ENCODE data around the gene HORMAD2.

Gene HORMAD2

GRCh38 chr22:30204015-30204741 is 123.9 kb downstream of the HORMAD2 start:
- H3K4me3 ChIP-seq (ENCODE audit: low read depth, low read length): no peak overlapping the region
- TF ChIP-seq CTCF (IDR thresholded peaks at IDR 0.05; ENCODE audit: low read depth, low read length): no peak

GRCh38 chr22:30204742-30205111 is 124.5 kb downstream of the HORMAD2 start:
- no peak overlapping the region for H3K4me3 ChIP-seq (ENCODE audit: low read depth, low read length)
- TF ChIP-seq CTCF (IDR thresholded peaks at IDR 0.05; ENCODE audit: low read depth, low read length): no peak

- H3K4me3 ChIP-seq (ENCODE audit: low read depth, low read length): peak overlapping the region; percentile 22
- TF ChIP-seq CTCF (IDR thresholded peaks at IDR 0.05; ENCODE audit: low read depth, low read length): no peak
These were observed 125.2 kb downstream of the HORMAD2 start for GRCh38 chr22:30205281-30206115.

- no peak for TF ChIP-seq CTCF (IDR thresholded peaks at IDR 0.05; ENCODE audit: low read depth, low read length)
- H3K4me3 ChIP-seq (ENCODE audit: low read depth, low read length): no peak overlapping the region
These were observed 126.7 kb downstream of the HORMAD2 start for GRCh38 chr22:30206944-30207343.

- TF ChIP-seq CTCF (IDR thresholded peaks at IDR 0.05; ENCODE audit: low read depth, low read length): no peak
- no peak overlapping the region for H3K4me3 ChIP-seq (ENCODE audit: low read depth, low read length)
These were observed 128.7 kb downstream of the HORMAD2 start for GRCh38 chr22:30208631-30209603.

- TF ChIP-seq CTCF (IDR thresholded peaks at IDR 0.05; ENCODE audit: low read depth, low read length): no peak
- no peak overlapping the region for H3K4me3 ChIP-seq (ENCODE audit: low read depth, low read length)
These were observed 129.4 kb downstream of the HORMAD2 start for GRCh38 chr22:30209642-30210041.

All from WI38 (cell line).